ENCODE results near the gene PTPRT. TPM values are rescaled to one million over a fixed set of nuclear protein-coding genes. Genes with fewer than 3 reads are reported as not detected.

The PTPRT gene
- total and polyA plus RNA-seq, 2 experiments from 2014 or later, result not detected

DNA sequence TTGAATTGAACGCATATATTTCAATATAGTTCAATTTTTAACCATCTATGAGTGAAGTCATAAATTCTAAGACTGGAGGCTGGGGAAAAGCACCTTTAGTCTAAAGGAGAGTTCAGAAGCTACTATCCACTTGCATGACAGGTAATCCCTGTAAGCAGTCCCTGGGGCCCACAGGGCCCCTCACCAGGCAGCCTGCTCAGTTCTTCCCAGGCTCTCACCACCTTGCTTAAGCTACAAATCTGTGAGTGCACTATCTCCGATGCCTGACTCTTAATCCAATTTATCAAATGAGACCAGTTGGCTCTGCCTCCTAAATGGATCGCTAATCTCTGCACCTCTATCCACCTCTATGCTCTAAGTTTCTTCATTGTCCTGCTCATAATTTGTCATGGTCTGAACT is 413.8 kb downstream of the PTPRT start:
- Histone ChIP-seq H3F3A (replicated peaks; ENCODE audit: low read depth) (no peaks in the 10 kb centered on the region), H4K20me1 (replicated peaks; ENCODE audit: insufficient read depth) (no peaks in the 10 kb centered on the region), H3K79me2 (replicated peaks; ENCODE audit: insufficient read depth) (no peaks in the 10 kb centered on the region), H3K9me2 (ENCODE audit: insufficient read depth) (no peaks in the 10 kb centered on the region), H3K27ac (ENCODE audit: low read depth) (no peak overlapping the region), H3K4me1 (ENCODE audit: insufficient read depth) (no peaks in the 10 kb centered on the region), H3K4me2 (no peak overlapping the region), H3K4me3 (no peak overlapping the region), H3K27me3 (ENCODE audit: insufficient read depth) (no peaks in the 10 kb centered on the region), H2AFZ (no peak overlapping the region), H3K36me3 (ENCODE audit: insufficient read depth) (no peaks in the 10 kb centered on the region; the same call in 1 of the 2 replicates)
- Mint-ChIP-seq H3K27me3 (ENCODE audit: insufficient read depth, low read depth, poor library complexity) (peaks cover 5% of the 10 kb centered on the region), H3K36me3 (ENCODE audit: low read depth) (peaks cover 27% of the 10 kb centered on the region), H3K4me1 (no peaks in the 10 kb centered on the region; the same call in 2 of the 3 replicates), H3K9me3 (peaks cover 96% of the 10 kb centered on the region), H3K4me3 (no peak overlapping the region), H3K27ac (no peak overlapping the region)
- ATAC-seq (no peak), DNase-seq (ENCODE audit: low spot score) (no peak)
- TF ChIP-seq POLR2AphosphoS5 (IDR thresholded peaks at IDR 0.05; ENCODE audit: low read depth) (no peak), ZNF114 (CRISPR knock-in tag; IDR thresholded peaks at IDR 0.05) (no peak), JUNB (IDR thresholded peaks at IDR 0.05; ENCODE audit: unreplicated experiment) (no peak), EZH2phosphoT487 (IDR thresholded peaks at IDR 0.05; ENCODE audit: unreplicated experiment) (no peak)
- TF ChIP-seq, protein P1, sequence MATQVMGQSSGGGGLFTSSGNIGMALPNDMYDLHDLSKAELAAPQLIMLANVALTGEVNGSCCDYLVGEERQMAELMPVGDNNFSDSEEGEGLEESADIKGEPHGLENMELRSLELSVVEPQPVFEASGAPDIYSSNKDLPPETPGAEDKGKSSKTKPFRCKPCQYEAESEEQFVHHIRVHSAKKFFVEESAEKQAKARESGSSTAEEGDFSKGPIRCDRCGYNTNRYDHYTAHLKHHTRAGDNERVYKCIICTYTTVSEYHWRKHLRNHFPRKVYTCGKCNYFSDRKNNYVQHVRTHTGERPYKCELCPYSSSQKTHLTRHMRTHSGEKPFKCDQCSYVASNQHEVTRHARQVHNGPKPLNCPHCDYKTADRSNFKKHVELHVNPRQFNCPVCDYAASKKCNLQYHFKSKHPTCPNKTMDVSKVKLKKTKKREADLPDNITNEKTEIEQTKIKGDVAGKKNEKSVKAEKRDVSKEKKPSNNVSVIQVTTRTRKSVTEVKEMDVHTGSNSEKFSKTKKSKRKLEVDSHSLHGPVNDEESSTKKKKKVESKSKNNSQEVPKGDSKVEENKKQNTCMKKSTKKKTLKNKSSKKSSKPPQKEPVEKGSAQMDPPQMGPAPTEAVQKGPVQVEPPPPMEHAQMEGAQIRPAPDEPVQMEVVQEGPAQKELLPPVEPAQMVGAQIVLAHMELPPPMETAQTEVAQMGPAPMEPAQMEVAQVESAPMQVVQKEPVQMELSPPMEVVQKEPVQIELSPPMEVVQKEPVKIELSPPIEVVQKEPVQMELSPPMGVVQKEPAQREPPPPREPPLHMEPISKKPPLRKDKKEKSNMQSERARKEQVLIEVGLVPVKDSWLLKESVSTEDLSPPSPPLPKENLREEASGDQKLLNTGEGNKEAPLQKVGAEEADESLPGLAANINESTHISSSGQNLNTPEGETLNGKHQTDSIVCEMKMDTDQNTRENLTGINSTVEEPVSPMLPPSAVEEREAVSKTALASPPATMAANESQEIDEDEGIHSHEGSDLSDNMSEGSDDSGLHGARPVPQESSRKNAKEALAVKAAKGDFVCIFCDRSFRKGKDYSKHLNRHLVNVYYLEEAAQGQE (IDR thresholded peaks at IDR 0.05; ENCODE audit: unreplicated experiment), result no peak

DNA sequence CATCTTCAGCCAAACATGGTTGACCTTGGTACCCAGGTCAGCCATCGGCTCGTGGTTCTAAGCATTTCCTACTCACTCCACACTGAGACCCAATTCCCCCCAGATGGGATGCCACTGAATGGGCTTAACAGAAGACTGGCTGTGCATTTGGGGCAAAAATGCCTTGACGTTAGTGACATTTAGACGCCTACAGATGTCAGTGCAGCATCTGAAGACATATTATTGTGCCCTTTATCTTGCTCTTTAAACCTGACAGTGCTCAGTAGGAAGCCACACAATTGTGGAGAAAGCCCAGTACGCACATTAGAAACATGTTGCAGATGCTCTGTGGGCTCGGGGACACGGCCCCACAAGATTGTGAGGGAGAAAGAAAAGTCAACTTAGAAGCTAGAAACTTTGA is 414.7 kb downstream of the PTPRT start:
- no peak overlapping the region for H3K4me3 Mint-ChIP-seq
- no peaks in the 10 kb centered on the region for H3K27me3 ChIP-seq (ENCODE audit: insufficient read depth)
- H3K27ac ChIP-seq (ENCODE audit: low read depth), result no peak overlapping the region
- DNase-seq (ENCODE audit: low spot score), result no peak
- H3K4me1 Mint-ChIP-seq, result no peaks in the 10 kb centered on the region; the same call in 2 of the 3 replicates
- TF ChIP-seq EZH2phosphoT487 (IDR thresholded peaks at IDR 0.05; ENCODE audit: unreplicated experiment) (no peak), POLR2AphosphoS5 (IDR thresholded peaks at IDR 0.05; ENCODE audit: low read depth) (no peak), EZH2 (IDR thresholded peaks at IDR 0.05; ENCODE audit: low read depth, unreplicated experiment) (no peak)
- TF ChIP-seq, protein P2, sequence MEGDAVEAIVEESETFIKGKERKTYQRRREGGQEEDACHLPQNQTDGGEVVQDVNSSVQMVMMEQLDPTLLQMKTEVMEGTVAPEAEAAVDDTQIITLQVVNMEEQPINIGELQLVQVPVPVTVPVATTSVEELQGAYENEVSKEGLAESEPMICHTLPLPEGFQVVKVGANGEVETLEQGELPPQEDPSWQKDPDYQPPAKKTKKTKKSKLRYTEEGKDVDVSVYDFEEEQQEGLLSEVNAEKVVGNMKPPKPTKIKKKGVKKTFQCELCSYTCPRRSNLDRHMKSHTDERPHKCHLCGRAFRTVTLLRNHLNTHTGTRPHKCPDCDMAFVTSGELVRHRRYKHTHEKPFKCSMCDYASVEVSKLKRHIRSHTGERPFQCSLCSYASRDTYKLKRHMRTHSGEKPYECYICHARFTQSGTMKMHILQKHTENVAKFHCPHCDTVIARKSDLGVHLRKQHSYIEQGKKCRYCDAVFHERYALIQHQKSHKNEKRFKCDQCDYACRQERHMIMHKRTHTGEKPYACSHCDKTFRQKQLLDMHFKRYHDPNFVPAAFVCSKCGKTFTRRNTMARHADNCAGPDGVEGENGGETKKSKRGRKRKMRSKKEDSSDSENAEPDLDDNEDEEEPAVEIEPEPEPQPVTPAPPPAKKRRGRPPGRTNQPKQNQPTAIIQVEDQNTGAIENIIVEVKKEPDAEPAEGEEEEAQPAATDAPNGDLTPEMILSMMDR (conservative IDR thresholded peaks at IDR 0.05; ENCODE audit: low read depth in 2 of 2), result no peak
- TF ChIP-seq, protein P3, sequence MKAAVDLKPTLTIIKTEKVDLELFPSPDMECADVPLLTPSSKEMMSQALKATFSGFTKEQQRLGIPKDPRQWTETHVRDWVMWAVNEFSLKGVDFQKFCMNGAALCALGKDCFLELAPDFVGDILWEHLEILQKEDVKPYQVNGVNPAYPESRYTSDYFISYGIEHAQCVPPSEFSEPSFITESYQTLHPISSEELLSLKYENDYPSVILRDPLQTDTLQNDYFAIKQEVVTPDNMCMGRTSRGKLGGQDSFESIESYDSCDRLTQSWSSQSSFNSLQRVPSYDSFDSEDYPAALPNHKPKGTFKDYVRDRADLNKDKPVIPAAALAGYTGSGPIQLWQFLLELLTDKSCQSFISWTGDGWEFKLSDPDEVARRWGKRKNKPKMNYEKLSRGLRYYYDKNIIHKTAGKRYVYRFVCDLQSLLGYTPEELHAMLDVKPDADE (IDR thresholded peaks at IDR 0.05), result no peak
- TF ChIP-seq, protein P4, sequence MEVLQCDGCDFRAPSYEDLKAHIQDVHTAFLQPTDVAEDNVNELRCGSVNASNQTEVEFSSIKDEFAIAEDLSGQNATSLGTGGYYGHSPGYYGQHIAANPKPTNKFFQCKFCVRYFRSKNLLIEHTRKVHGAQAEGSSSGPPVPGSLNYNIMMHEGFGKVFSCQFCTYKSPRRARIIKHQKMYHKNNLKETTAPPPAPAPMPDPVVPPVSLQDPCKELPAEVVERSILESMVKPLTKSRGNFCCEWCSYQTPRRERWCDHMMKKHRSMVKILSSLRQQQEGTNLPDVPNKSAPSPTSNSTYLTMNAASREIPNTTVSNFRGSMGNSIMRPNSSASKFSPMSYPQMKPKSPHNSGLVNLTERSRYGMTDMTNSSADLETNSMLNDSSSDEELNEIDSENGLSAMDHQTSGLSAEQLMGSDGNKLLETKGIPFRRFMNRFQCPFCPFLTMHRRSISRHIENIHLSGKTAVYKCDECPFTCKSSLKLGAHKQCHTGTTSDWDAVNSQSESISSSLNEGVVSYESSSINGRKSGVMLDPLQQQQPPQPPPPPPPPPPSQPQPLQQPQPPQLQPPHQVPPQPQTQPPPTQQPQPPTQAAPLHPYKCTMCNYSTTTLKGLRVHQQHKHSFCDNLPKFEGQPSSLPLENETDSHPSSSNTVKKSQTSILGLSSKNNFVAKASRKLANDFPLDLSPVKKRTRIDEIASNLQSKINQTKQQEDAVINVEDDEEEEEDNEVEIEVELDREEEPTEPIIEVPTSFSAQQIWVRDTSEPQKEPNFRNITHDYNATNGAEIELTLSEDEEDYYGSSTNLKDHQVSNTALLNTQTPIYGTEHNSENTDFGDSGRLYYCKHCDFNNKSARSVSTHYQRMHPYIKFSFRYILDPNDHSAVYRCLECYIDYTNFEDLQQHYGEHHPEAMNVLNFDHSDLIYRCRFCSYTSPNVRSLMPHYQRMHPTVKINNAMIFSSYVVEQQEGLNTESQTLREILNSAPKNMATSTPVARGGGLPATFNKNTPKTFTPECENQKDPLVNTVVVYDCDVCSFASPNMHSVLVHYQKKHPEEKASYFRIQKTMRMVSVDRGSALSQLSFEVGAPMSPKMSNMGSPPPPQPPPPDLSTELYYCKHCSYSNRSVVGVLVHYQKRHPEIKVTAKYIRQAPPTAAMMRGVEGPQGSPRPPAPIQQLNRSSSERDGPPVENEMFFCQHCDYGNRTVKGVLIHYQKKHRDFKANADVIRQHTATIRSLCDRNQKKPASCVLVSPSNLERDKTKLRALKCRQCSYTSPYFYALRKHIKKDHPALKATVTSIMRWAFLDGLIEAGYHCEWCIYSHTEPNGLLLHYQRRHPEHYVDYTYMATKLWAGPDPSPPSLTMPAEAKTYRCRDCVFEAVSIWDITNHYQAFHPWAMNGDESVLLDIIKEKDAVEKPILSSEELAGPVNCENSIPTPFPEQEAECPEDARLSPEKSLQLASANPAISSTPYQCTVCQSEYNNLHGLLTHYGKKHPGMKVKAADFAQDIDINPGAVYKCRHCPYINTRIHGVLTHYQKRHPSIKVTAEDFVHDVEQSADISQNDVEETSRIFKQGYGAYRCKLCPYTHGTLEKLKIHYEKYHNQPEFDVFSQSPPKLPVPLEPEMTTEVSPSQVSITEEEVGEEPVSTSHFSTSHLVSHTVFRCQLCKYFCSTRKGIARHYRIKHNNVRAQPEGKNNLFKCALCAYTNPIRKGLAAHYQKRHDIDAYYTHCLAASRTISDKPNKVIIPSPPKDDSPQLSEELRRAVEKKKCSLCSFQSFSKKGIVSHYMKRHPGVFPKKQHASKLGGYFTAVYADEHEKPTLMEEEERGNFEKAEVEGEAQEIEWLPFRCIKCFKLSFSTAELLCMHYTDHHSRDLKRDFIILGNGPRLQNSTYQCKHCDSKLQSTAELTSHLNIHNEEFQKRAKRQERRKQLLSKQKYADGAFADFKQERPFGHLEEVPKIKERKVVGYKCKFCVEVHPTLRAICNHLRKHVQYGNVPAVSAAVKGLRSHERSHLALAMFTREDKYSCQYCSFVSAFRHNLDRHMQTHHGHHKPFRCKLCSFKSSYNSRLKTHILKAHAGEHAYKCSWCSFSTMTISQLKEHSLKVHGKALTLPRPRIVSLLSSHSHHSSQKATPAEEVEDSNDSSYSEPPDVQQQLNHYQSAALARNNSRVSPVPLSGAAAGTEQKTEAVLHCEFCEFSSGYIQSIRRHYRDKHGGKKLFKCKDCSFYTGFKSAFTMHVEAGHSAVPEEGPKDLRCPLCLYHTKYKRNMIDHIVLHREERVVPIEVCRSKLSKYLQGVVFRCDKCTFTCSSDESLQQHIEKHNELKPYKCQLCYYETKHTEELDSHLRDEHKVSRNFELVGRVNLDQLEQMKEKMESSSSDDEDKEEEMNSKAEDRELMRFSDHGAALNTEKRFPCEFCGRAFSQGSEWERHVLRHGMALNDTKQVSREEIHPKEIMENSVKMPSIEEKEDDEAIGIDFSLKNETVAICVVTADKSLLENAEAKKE (CRISPR knock-in tag; IDR thresholded peaks at IDR 0.05), result no peak
- H3K27me3 Mint-ChIP-seq (ENCODE audit: insufficient read depth, low read depth, poor library complexity), result peaks cover 4% of the 10 kb centered on the region
- H3K4me3 ChIP-seq, result no peak overlapping the region
- no peak for ATAC-seq
- peaks cover 26% of the 10 kb centered on the region for H3K36me3 Mint-ChIP-seq (ENCODE audit: low read depth)
- H3K4me1 ChIP-seq (ENCODE audit: insufficient read depth), result no peaks in the 10 kb centered on the region
- H3K9me3 Mint-ChIP-seq, result peaks cover 95% of the 10 kb centered on the region
- H3K27ac Mint-ChIP-seq, result no peak overlapping the region
- no peaks in the 10 kb centered on the region for H3F3A ChIP-seq (replicated peaks; ENCODE audit: low read depth)
- no peaks in the 10 kb centered on the region; the same call in 1 of the 2 replicates for H3K36me3 ChIP-seq (ENCODE audit: insufficient read depth)
- no peaks in the 10 kb centered on the region for H3K9me2 ChIP-seq (ENCODE audit: insufficient read depth)
- no peak overlapping the region for H3K4me2 ChIP-seq
- H3K79me2 ChIP-seq (replicated peaks; ENCODE audit: insufficient read depth), result no peaks in the 10 kb centered on the region
- no peak overlapping the region for H2AFZ ChIP-seq
- no peaks in the 10 kb centered on the region for H4K20me1 ChIP-seq (replicated peaks; ENCODE audit: insufficient read depth)
